Kidney tubule cell (primary cell): Measurements from ENCODE around the gene CCS.
"Not testable (repeated sequence)": the region's sequence is repeated elsewhere in the genome, so short reads cannot be mapped to it uniquely, and the experiment has no call there.

ENCODE experiments used
- DNase-seq: peaks from one replicate; pipeline ENCODE4 v3.0.0-alpha.2; 2018; ENCODE audit warnings: low spot score

The CCS gene

DNA sequence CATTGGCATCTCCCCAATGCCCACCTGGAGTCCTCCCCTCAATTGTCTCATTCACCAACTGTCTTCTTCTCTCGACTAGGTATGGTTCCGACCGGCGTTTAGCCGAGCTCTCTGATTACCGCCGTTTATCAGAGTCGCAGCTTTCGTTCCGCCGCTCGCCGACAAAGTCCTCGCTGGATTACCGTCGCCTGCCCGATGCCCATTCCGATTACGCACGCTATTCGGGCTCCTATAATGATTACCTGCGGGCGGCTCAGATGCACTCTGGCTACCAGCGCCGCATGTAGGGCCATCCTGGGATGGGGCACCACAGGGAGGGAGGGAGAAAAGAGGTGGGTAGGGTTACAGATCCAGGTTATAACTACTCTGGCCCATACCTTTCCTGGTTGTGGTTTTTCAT, 33.4 kb downstream of the CCS start:
- no peak for DNase-seq

DNA sequence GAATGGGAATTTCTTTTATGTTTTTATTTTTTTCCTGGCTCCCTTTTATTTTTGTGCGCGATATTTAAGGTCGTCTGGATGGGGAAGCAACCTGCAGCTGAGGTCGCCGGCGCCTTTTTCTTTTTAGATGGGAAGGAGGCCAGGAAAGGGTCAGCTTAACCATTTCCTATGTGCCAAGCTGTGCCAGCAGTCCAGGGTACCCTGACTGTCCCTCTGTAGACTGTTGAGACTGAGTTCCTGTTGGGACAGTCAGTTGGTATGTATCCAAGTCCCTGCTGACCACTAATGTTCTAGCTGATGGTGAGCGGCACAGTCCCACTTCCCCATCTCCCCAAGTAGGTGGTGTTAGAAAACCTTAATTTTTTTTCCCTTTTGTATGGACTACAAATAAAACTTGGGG, 33.9 kb downstream of the CCS start:
- no peak for DNase-seq

DNA sequence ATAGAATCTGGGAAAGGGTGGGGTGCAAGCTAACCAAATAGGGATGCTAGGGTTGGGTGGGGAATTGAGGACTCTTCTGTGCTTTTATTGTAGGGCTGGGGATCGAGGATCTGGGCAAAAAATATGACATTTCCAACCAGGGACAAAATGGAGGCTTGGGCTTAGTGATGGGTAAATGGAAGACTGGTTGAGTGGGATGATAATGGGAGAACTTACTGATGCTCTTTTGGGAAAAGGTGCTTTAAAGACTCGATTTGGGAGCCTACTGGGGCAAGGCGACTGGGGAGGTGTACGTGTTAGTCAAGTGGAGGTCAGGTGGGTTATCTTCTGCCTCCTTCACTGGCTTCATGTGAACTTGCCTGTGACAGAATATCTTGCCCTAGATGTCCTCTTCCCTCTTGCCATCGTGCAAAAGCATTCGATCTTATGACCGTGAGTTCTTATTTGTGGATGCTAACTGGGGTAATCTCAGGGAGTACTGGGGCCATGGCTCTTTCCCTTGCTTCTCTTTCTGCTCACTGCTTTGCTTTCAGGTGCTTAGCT, 35.1 kb downstream of the CCS start:
- DNase-seq = no peak

DNA sequence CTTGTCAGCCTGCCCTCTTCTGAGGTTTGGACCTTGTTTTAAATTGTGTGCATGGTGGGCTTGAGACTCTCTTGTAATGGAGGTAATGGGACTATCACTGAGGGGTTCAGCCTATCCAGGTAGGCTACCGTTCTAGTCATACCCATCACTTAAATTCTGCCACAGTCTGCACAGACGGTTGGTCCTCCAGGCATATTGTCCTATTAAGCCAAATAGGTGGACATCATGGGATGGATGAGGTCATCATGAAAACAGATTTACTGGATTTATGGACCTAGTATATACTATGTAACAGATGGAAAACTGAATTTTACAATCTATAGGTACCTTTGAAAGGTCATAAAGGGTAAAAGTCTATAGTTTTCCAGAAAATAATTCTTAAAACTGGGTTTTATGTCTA, 36.4 kb downstream of the CCS start:
- DNase-seq = no peak

DNA sequence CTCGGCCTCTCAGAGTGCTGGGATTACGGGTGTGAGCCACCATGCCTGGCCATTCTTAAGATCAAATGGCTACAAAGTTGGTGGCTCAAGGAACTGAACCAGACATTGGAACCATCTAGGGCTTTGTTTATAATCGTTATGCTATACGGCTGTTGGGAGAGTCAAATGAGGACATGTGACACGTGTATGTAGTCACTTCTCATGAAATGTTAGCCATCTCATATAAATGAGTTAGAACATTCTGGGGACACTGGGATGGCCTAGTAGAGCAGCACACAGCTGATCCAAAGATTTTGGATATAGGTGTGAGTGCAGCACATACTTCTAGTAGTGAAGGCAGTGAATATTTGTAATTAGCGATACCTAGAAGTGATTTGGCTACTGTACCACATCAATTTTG, 38.9 kb downstream of the CCS start:
- DNase-seq = no peak

DNA sequence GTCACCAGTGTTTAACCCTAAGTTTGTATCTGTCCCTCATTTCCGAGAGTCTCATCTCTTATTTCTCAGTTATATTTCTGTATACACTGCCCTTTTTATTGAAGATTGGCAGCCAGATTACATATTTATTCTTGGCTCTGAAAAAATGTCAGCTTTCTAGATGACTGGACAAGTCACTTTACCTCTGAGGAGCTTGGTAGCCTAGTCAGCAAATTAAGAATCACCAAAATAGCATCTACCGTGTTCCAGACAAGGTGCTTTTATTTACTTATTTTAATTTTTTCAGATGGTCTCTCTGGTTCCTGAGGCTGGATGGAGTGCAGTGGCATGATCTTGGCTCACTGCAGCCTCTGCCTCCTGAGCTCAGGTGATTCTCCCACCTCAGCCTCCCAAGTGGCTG, 40.0 kb downstream of the CCS start:
- DNase-seq = no peak

DNA sequence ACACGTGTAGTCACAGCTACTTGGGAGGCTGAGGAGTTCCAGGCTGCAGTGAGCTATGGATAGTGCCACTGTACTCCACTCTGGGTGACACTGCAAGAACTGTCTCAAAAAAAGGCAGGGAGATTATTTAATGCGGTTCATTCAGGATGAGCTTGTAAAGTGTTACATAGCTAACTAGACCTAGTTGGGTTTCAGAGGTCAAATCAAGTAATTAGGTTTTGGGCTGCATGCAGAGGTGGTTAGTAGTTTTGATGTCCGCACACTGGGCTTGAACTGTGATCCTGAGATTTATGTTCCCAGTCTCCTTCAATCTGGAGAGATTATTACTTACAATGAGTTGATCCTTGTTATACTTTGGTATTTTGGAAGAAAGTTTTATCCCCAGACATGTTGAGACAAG, 43.4 kb downstream of the CCS start:
- no peak for DNase-seq

- no peak for DNase-seq
These were observed 44.7 kb downstream of the CCS start for GRCh38 chr11:66637557-66638176.

GRCh38 chr11:66638177-66639065, 45.4 kb downstream of the CCS start, which contains the start of gene RBM4:
RBM4 (plus strand) TSS chr11:66638703; CDS start chr11:66639712, 1,009 bp downstream.
- DNase-seq = peak; percentile 100

DNA sequence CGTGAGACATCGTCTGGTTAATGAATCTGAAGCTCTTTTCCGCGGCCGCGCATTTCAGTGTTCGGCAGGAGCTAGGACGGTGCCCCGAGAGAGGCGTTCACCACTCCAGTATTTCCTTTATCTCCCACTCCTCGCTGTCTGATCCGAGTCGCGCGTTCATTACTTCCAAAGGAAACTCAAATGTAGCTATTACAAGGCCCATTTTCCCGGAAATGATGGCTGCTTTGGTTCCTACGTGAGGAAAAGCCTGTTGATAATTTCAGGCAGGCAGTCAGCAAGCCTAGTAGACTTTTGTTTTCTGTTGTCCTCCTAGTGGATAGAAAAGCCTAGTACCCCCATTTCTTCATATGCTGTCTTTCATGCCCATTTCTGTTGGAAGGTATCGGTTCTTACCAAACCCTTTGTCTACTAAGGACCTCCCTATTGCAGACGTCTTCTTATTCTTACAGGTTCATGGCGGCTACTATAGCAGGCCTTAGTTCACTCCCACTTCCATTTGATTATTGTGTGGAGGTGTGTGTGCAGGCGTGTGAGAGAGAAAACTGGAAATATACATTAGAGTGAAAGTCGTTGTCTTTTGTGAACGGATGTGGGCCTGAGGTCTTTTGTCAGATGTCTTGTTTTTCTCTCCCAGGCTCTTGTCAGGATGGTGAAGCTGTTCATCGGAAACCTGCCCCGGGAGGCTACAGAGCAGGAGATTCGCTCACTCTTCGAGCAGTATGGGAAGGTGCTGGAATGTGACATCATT, 46.3 kb downstream of the CCS start:
- DNase-seq = peak; percentile 46

GRCh38 chr11:66639814-66640340, 46.9 kb downstream of the CCS start:
- not testable (repeated sequence) for DNase-seq

- no peak for DNase-seq
These were observed 48.8 kb downstream of the CCS start for GRCh38 chr11:66641834-66642233.

DNA sequence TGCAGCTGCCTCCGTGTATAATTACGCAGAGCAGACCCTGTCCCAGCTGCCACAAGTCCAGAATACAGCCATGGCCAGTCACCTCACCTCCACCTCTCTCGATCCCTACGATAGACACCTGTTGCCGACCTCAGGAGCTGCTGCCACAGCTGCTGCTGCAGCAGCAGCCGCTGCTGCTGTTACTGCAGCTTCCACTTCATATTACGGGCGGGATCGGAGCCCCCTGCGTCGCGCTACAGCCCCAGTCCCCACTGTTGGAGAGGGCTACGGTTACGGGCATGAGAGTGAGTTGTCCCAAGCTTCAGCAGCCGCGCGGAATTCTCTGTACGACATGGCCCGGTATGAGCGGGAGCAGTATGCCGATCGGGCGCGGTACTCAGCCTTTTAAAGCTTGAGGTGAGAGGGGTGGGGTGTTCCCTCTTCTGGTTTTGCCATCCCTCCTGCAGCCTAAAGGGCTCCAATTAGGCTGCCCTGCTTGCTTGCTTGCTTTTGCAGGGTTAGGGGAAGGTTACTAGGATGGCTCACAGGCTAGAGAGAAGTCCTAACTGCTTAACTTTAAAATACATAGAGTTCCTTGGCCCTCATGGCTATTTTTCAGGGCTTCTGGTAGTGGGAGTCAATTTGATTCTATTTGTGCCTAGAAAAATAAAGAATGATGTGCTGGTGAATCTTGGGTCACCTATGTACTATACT, 50.9 kb downstream of the CCS start:
- DNase-seq = no peak

DNA sequence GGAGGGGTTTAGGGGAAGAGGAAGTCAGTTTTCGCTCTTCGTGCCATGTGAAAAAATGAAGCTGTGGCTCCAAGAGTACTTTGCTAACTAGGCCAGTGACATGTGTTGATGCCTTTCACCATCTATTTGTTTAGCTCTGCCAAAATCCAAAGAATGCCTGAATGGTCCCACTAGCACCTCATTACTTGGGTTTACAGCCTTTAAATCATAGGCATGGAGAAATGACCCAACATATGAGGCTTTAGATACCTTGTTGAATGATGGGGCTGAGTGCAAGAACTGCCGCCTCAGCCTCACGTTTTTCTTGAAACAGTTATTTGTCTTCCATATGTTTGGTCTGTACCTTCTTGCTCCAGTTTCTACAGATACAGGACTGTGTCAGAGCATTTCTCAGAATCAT, 53.8 kb downstream of the CCS start:
- DNase-seq = no peak

DNA sequence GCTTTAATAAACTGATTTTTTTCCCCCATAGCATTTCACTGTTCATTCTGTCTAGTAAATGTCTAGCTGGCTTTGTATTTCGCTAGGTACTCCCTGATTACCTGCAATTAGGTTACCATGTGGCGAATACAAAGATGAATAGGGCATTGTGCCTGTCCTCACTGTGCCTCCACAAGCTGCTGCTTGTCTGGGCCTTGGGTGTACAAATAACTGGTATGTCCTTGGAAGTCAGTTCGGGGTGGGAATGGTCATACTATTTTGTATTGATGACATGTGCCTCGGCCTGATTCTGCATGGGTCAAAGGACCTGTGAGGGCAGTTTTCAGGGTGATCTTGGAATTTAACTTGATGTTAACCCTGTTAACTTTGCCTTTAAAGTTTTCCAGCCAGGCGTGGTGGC, 56.9 kb downstream of the CCS start:
- no peak for DNase-seq

DNA sequence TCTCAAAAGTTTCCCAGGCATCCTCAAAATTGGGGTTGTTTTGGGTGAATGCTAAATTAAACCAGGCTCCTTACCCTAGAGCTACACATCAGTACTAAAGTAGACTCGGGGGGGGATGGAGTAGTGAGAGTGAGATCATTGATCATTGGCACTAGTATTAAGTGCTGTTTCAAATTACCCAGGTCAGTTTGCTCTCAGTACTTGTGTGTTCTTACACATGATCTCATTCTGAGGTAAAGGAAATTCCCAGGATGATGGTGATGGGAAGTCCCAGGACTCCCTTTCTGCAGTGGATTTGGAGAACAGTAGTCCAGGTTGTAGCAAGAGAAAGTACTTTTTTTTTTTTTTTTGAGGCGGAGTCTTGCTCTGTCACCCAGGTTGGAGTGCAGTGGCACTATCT, 58.0 kb downstream of the CCS start:
- peak; percentile 88 for DNase-seq

DNA sequence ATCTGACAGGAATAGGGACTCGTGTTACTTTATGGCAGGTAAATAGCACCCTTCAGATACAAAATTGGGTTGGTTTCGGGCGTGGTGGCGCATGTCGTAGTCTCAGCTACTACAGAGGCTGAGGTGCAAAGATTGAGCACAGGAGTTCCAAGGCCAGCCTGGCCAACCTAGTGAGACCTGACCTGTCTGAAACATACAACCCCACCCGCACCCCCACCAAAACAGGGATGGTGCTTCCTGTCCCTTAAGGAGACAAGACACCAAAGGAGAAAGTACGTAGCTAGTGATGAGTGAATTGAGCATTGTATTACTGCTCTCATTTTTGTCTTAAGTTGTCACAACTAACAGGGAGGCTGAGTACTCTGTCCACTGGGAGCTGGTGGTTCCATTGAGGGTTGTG, 59.7 kb downstream of the CCS start:
- no peak for DNase-seq

- DNase-seq = peak; percentile 76
These were observed 60.1 kb downstream of the CCS start for GRCh38 chr11:66653123-66653522.
